LoVo (cell line): ENCODE measurements around the gene CXADR.
"Not testable (repeated sequence)": the region's sequence is repeated elsewhere in the genome, so short reads cannot be mapped to it uniquely, and the experiment has no call there.

Source experiments
- DNase-seq: peaks from one replicate; pipeline ENCODE4 v3.0.0-alpha.2; 2016; ENCODE audit warnings: low spot score

CXADR gene

DNA sequence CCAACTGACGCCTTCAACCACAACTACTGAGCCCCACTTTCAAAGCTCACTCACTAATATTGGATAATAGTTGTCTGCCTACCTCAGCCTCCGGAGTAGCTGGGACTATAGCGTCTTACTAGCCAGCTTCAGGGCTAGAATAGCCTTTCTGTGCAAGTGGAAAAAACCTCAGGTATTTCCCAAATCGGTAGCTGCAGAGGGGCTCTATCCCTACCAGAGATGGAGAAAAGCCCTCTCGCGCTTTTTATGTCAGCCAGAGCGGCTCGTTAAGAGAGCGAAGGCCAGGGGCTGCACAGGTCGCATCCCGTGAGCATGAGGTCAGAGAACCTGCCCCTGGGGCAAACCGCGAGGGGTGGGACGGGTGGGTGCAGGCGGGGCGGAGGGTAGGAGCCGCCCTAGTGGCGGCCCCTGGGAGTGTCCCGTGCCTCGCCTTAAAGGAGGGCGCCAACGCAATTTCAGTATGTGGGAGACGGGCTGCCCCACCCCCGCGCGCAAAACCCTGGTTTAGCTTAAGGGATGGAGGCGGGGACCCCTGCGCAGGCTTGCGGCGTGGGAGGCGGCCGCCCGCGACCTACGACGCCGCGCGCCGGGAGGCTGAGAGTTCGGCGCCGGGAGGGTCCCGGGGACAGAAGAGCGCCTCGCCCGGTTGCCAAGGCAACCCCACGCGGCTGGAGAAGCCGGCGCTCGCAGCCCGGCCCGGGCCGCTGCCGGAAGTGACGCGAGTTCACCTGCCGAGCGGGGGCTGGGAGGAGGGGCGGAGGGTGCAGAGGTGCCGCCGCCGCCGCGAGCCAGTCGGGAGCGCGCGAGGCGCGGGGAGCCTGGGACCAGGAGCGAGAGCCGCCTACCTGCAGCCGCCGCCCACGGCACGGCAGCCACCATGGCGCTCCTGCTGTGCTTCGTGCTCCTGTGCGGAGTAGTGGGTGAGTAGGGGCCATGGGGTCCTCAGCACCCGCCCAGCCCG, at the start of gene CXADR:
CXADR (plus strand) TSS at position 791 of the 961 bp plus-strand sequence; CDS start at position 878, 87 bp downstream.
- peak; percentile 94 for DNase-seq

DNA sequence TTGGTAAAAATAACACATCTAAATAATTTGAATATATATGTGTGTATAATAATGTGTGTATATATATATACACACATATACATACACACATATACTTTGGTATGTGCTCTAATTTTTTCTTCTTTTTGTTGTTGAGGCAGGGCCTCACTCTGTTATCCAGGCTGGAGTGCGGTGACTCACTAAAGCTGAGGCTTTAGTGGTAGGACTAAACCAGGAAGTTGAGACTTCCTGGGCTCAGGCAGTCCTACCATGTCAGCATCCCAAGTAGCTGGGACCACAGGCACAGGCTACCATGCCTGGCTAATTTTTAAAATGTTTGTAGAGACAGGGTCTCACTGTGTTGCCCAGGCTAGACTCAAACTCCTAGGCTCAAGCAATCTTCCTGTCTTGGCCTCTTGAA, 46.7 kb upstream of the CXADR start:
- peak; percentile 68 for DNase-seq

DNA sequence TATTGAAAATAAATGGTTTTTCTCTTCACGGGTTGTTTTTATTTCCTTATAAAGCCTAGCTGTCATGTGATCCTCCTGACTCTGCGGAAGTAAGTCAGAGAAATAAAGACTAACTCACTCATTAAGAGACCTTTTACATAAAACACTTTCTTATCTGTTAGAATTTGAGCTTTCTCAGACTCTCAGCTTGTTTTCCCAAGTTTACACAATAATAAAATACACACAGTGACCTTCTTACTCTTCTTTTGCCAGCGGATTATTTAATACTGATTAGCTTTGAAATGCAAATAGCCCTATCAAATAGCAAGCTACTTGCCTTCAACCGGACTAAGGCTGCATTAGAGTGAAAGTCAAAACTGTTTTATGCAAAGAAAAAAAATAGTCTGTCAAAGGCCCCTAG, 45.5 kb upstream of the CXADR start:
- DNase-seq: no peak

DNA sequence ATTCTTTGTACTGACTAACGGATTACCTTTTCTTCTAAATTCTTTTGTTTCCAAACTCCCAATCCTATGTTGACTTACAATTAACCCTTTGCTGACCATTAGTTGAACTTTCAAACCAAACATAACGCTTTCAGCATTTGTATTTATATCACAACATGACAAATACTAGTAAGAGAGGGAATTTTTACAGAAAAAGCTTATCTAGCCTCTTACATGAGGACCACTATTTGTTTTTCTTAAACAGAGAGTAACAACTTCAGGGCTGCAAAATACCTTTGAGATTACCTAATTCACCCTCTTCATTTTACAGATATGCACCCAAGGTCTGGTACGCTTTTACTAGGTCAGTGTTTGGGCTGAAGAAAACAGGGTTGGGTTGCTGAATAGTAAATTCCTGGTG, 45.0 kb upstream of the CXADR start:
- no peak for DNase-seq

DNA sequence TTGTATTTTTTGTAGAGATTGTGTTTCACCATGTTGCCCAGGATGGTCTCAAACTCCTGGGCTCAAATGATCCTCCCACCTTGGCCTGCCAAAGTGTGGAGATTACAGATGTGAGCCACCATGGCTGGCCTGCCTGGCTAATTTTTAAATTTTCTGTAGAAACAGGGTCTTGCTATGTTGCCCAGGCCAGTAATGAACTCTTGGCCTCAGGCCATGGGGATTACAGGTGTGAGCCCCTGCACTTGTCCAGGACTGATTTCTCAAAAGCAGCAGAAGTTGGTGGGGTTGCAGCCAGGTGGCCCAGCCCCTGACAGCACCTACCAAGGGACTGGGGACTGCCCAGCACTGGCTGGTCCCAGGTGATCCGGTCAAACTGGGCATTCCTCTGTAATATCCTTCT, 44.1 kb upstream of the CXADR start:
- DNase-seq: no peak

DNA sequence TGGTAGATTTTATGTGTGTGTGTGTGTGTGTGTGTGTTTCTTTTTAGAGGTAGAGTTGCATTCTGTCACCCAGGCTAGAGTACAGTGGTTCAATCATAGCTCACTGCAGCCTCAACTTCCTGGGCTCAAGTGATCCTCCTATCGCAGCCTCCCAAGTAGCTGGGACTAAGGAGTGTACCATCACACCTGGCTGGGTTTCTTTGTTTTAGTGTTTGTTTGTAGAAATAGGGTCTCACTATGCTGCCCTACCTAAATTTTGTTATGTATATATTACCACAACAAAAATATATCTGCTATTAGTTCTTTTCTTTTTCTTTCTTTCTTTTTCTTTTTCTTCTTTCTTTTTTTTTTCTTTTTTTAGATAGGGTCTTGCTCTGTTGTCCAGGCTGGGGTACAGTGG, 43.1 kb upstream of the CXADR start:
- DNase-seq: no peak

DNA sequence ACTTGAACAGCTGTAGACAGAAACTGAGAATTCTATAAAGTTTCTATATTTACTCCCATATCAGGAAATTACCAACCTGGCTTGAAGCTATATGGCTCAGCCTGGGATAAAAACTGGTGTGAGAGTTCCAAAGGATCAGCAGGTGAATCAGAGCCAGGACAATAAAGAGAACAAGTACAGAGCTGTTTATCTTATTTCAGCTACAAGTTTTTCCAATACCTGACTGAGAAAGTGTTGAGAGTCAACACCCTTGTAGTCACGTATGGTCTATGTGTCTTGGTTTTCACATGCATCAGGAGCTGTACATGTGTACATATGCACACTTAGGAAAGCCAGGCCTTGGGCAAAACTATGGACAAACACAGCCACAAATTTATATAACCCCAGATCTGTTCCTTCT, 40.7 kb upstream of the CXADR start:
- DNase-seq: peak; percentile 11

DNA sequence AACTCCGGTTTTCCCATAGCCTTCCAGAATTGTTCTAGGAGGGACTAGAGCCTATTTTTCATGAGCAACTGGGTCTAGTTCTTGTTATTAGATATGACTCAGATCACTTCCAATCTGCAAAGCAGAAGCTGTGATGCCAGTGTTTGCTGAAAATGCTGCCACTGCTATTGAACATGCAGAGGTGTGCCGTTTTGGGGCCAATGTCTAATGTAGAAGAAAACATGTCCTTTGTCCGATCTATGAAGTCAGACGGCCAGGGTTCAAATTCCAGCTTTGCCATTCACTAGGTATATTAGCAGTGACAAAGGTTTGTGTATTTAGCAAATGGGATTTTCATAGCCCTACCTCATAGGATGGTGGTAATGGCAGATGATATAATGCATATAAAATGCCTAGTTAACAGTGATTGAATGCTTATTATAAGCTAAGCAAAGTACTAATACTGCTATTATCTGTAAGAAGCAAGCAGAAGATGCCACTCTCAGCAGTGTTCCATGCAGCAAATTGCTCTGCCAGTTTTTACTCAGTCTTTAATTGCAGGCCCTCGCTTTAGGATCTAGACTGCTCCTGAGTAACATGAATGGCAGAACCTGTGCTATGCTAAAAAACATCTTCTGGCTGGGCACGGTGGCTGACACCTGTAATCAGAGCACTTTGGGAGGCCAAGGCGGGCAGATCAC, 40.1 kb upstream of the CXADR start:
- peak; percentile 44 for DNase-seq

DNA sequence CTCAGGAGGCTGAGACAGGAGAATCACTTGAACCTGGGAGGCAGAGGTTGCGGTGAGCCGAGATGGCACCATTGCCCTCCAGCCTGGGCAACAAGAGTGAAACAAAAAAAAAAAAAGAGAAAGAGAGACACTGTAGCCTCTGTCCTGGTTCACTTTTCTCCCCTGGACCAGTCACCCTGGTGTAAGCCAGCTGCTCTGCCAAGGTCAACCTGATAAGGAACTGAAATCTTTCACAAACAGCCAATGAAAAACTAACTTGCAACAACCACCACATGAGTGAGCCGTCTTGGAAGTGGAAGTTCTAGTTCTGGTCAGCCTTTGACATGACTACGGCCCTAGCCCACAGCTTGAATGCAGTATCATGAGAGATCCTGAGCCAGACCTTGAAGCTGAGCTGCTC, 36.8 kb upstream of the CXADR start:
- DNase-seq: no peak

DNA sequence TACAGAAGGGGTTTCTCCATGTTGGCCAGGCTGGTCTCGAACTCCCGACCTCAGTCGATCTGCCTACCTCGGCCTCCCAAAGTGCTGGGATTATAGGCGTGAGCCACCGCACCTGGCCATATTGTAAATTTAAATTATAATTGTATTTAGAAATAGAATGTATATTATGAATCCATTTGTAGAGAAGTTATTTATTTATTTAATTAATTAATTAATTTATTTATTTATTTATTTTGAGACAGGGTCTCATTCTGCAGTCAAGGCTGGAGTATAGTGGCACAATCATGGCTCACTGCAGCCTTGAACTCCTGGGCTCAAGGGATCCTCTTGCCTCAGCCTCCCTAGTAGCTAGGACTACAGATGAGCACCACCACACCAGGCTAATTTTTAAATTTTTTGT, 34.7 kb upstream of the CXADR start:
- not testable (repeated sequence) for DNase-seq

DNA sequence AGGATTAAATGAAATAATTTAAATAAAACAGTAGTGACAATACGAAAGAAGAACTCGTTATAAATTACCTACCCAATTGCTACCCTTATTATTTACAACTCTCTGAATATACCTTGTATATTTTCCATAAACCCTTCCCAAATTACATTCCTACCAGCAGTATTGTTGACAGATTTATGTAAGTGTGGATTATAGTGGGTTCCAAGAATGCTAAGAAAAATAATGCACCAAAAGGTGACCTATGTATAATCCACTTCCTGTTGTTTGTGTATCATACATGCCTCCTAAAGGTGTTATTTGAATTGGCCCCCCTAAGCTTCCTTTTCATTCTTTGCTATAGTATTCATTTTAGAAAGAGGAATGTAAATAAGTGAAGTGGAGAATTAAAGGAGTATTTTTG, 33.2 kb upstream of the CXADR start:
- no peak for DNase-seq

DNA sequence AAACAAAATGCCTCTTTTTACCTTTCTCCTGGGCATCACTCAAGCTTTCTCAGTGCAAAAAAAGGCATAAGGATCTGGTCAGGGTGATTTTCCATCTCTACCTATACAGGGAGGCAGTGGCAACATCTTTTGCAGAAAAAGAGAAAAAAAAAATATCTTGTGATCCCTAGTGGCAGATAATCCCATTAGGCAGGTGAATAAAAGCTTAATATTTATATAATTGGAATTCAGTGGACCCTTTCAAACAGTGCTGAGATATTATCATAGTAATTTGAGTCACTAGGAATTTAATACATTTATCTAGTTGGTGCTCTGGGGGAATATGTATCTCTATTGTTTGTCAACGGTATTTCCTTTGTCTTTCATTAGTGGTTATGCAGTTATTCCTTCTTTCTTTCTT, 29.9 kb upstream of the CXADR start:
- no peak for DNase-seq

DNA sequence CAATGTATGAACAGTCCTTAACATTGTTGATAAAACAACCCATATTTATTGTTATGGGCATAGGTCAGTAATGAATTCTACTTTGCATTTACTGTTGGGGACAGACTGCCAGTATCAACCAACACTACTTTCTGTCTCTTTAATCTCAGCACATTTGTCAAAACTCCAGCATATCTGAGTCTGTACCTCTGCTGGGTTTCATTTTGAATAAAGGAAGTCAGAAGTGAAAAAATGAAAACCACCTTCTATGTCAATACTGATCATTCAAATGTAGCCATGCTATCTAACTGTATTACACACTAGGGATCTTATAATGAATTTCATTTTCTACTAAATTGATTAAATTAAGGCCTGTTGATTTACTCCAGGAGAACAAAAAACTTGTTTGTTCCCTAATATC, 24.2 kb upstream of the CXADR start:
- no peak for DNase-seq

DNA sequence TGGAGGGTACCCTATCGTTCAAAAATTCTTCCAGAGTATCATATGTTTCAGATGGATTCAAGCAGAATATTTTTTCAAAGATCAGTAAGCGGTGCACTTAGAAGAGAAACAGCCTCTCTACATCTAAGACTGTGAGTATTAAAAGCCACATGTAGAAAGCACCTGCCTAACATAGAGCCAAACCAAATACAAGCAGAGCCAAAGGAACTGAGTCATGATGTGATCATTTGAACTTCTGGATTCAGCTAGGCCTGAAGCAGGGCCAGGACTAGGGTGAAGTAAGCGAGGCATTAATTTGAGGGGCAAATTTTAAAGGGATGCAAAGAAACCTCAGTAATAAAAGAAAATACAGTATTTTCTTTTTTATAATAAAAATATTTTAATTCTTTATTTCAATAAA, 23.3 kb upstream of the CXADR start:
- DNase-seq: peak; percentile 9

DNA sequence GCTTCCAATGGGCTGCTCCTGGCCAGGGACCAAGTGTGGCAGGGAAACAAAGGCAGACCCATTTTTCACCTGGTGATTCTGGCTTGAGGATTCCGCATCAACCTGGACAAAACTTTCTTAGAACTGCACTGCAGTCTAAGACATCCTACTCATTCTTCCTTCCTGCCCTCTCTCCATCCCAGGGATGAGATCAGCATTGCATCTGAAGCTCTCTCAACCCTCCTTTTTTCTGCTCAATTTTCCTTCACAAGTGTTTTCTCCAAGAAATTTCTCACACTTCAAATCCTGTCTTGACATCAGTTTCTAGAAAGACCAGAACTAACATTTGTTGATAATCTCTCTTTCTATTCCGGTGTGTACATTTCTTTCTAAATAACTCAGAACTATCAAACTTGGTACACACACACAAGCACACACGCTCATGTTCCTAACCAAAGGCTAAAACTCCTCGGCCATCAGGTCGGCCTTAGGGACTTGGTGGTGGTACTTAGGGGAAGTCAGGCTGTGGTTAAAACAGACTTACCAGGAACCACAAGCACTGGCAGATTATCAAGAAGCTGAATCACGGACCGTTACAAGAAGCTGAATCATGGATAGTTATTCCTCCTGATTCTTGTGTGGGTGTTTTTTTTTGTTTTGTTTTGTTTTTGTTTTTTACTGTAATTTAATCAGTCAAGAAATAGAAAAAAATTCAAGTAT, 21.0 kb upstream of the CXADR start:
- peak; percentile 69 for DNase-seq

DNA sequence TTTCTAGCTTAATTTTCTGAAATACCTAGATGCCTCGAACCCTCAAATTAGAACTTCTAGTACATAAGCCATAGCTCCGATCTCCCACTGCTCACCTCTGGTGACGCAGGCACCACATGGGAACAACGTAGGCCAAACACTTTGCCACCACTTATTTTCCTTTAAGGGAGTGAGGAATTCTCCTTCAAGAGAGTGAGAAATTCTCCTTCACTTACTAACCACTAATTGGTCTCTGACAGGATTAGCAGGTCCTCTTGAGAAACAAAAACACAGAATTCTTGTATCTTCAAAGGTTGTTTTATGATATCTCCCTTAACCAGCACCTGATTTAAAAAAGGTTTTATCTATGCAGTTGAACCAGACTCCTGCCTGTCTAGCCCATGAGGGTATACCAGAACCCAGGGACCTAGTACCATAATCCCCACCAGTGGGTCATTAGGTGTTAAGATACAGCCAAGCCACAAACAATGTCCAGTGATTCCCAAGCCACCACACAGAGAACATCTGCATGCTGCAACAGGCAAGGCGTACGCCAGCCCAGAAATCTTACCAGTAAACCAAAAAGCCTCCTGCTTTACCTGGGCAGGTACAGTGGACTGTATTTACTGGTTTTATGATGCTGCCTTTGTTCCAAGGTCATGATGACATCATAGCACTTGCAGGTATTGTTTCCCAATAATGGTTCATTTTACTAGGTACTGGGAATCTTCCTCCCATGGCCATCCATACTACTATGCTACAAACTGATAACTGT, 20.3 kb upstream of the CXADR start:
- peak; percentile 12 for DNase-seq

DNA sequence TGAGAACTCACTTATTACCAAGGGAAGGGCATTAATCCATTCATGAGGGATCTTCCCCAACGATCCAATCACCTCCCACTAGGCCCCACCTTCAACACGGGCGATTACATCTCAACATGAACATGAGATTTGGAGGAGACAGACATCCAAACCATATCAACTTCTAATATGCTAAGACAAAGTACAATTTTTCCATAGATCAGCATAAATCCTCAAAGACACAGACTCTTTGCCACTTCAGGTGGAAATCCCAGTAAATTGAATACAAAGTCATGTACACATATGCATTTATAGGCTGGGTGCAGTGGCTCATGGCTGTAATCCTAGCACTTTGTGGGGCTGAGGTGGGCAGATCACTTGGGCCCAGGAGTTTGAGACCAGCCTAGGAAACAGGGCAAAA, 18.8 kb upstream of the CXADR start:
- no peak for DNase-seq

DNA sequence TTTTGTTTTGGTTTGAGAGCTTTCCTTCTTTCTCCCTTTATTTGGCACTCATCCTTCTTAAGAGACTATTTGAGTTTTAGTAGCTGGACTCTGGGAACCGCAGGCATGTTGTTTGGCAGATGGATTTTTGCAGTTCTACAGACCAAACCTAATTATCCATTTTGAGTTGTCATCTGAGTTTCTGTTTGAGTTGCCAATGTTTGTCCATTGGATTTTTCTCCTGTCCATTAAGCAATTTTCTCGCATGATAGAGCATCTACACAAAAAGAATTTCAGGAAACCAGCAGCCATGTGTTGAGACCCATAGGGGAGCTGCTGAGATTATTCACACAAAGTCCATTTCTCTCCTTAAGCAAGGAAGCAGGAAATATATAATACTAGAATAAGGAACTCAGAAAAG, 17.2 kb upstream of the CXADR start:
- DNase-seq: no peak

DNA sequence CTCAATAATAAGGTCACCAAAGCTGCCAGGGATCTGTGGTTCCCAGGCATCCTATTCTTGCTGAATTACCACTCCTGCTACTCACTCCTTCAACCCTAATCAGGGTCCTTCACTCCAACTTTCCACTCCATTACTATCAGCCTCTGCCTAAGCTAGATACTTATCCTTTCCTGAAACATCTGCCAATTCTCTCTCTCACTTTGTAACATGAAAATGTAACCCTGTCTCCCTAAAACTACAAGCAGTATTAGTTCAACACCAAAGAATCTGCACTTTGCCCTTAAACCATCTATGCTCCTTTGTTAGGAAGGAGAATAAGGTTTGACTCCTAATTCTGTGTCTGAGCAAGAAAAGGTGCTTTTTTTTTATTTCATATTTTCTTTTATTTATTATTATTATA, 15.5 kb upstream of the CXADR start:
- DNase-seq: no peak

DNA sequence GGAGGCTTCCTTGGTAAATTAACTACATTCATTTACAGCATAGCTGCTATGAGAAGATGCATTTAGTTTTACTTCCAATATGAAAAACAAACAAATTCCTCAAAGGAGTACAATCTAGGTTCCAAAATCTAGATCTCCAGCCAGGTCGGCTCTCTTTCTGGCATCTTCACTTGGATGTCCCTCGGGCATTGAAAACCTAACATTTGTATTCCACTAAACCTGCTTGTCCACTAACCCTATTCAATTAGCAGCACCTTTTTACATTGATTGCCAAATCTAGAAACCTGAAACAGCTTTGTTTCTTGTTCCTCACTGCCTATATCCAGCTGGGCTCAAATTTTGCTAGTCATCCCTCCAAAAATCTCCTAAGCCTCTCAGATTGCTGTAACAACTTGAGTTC, 14.3 kb upstream of the CXADR start:
- no peak for DNase-seq

DNA sequence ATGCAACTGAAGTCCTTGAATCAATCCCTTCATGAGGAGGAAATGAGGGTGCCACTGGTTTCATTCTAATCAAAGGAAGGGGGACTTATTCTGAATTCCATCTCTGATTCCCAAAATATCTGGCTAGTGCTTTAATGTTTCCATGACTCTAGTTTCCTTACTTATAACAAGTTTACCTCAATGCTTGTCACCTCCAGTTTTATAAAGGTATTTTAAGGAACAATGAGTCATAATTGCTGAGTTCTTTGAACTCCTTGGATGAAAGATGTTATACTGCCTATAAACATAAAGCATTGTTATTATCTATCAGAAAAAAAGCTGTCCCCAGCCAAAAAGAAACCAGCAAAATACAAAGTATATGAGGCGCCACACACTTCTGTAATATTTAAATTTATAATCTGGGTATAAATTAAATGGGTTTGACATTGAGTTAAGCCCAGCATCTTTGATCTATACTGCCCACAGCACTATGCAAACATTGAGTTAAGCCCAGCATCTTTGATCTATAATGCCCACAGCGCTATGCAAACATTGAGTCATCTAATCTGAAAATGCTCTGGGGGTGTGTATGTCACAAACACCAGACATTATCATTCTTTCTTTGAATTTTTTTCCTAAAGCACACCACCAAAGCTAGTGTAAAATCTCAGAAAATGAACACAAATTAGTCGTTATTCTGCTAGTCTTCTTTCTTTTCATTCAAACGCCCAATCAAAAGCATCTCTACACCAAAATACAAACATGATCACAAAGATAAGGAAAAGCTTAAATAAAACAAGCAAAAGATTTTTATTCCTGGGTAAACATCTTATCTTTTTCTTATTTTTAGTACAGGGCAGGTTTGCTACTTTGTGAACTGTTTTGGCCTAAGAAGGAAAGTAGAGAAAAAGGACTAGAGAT, 11.5 kb upstream of the CXADR start:
- DNase-seq: peak; percentile 94
